Renal pelvis (tissue), 4 donors: ENCODE measurements around the gene CMIP. TPM values are rescaled to one million over a fixed set of nuclear protein-coding genes. Genes with fewer than 3 reads are reported as not detected.

Experiments used
- DNase-seq: peaks from one replicate; pipeline ENCODE4 v3.0.0-alpha.2; 2013
- polyA plus RNA-seq, 3 donors: library from polyadenylated mRNA; unstranded; fragments of 120-200 nt; gene quantifications; one replicate each; pipeline ENCODE4 v1.2.1, GENCODE V29; 2013; ENCODE audit not compliant: insufficient read length in 3 of 3

CMIP gene
- polyA plus RNA-seq, 3 donors = 43.5 to 56.5 (median 51.5) TPM

- DNase-seq = no peak
Measured at GRCh38 chr16:81696166-81696960, 251.8 kb downstream of the CMIP start.

DNA sequence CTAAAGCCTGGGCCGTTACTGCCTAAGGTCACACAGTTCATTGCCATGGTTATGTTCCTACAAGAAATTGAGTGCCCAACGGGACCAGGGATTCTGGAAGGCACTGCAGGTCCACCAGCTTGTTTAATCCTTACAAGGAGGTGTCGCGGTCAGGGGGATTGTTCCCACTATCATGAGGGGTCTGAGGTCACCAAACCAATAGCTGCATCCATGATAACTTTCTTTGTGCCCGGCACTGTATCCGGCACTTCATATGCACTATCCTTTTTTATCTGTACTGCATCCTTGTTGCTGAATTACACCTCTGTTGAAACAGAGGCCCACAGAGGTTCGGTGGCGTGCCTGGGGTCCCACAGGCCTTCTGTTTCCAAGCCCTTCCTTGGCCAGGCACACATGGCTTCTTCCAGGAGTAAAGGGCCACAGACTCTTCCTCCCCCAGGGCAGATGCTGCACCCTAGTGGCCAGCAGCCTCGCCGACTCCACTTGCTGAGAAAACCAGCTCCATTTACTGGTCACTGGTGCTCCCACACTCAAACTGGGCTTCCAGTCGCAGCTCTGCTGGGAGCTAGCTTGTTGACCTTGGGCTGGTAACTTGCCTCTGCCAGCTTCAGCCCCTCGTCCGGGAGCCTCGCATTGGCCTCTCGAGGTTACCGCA is 252.5 kb downstream of the CMIP start:
- DNase-seq = no peak

- no peak for DNase-seq
Measured at GRCh38 chr16:81697616-81698309, 253.2 kb downstream of the CMIP start.

DNA sequence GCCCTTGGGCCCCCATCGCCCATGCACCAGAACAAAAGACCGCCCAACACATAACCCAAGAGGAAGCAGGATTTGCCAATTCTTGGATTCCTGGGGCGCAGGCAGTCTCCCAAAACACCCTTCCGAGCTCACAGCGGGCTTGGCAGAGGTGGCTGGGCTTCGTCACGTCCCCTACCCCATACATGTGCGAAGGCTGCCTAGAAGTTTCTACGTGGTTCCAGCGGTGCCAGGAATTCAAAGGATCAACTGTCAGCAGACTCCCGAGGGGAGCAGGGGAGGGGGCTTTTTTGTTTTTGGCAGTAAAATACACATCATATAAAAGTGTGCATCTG is 253.7 kb downstream of the CMIP start:
- DNase-seq = no peak

- DNase-seq = no peak
Measured at GRCh38 chr16:81699596-81699995, 255.0 kb downstream of the CMIP start.

- no peak for DNase-seq
Measured at GRCh38 chr16:81700071-81700779, 255.6 kb downstream of the CMIP start.

GRCh38 chr16:81700780-81701165 is 256.2 kb downstream of the CMIP start:
- no peak for DNase-seq

DNA sequence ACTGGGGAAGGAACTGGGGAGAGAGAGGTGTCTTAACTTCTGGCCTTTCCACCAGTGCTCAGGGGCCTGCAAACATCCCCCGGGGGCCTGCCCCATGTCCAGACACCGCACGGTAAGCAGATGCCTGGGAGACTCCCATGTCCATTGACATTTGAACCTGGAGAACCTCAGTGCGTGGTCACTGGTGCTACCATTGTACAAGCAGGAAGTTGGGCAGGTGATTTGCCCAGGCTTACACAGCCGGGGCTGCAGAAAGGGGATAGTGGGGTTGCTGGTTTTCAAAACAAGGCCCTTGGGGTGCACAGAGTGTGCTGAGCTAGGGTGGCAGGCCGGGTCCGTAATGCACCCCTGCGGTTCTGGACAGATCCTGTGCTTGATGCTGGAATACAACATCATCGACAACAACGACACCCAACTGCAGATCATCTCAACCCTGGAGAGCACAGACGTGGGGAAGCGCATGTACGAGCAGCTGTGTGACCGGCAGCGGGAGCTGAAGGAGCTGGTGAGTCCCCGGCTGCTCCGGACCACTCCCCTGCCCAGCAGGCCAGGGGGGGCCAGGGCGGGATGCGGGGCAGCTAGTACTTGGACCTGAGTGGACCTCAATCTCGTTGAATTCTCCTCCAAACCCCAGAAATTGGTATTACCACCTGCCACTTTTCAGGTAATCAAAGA is 256.8 kb downstream of the CMIP start:
- DNase-seq = no peak

DNA sequence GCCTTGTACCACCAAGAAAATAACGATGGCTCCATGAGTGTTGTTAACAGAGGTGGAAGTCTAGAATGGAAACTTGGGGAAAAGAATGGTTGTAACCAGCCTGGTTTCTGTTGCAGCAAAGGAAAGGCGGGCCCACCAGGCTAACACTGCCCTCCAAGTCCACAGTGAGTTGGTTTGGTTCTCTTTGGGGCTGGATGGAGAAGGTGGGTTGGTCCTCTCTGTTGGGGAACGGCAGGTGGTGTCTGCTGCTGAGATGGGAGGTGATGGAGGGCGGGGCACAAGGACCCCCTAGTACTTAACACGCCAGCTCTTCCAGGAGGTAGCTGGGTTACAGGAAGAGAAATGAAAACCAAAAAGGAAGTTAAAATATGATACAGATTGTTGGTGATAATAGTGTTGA is 257.9 kb downstream of the CMIP start:
- no peak for DNase-seq

GRCh38 chr16:81703177-81704155 is 258.9 kb downstream of the CMIP start:
- DNase-seq = no peak

GRCh38 chr16:81705261-81705660 is 260.7 kb downstream of the CMIP start:
- no peak for DNase-seq

DNA sequence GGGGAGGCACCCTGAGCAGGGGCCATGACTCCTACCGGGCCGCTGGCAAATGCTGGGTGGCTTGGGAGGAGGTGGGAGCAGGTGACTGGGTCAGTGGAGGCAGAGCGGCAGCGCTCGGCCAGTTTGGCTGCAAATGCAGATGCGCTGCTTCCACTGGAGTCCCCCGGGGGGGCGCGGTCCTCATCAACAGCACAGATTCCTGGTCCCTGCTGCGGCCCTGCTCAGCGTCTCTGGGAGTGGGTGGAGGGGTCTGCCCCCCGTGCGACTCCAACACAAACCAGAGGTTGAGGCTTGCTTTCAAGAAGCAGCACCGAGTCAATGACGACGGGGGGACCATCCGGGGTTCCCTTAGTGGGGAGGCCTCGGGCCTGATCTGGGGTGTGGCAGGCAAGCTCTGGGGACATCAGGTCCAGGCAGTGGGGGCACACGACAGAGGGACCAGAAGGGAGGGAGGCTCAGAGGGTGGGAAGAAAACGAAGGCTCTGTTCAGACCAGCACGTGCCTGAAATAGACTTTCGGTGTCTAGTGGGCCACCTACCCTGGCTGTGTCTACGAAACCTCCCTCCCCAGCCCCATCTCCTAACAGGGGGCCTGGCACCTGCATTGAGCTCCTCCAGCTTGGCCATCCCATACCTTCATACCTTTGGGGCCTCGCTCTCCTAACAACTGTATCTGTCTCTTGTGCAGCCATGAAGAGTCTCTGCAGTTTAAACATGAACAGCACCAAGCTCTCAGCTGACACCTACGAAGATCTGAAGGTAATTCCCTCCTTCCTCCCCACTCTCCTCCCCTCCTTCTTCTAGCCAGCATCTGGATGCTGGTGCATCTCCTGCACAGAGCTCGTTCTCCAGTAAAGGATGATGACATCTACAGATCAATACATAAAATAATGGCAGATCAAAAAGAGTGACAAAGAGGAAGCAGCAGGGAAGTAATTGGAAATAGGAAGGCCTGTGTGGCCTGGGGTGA is 262.0 kb downstream of the CMIP start:
- no peak for DNase-seq

- DNase-seq = no peak
Measured at GRCh38 chr16:81707411-81708265, 263.0 kb downstream of the CMIP start.

- no peak for DNase-seq
Measured at GRCh38 chr16:81708266-81709015, 263.8 kb downstream of the CMIP start.

DNA sequence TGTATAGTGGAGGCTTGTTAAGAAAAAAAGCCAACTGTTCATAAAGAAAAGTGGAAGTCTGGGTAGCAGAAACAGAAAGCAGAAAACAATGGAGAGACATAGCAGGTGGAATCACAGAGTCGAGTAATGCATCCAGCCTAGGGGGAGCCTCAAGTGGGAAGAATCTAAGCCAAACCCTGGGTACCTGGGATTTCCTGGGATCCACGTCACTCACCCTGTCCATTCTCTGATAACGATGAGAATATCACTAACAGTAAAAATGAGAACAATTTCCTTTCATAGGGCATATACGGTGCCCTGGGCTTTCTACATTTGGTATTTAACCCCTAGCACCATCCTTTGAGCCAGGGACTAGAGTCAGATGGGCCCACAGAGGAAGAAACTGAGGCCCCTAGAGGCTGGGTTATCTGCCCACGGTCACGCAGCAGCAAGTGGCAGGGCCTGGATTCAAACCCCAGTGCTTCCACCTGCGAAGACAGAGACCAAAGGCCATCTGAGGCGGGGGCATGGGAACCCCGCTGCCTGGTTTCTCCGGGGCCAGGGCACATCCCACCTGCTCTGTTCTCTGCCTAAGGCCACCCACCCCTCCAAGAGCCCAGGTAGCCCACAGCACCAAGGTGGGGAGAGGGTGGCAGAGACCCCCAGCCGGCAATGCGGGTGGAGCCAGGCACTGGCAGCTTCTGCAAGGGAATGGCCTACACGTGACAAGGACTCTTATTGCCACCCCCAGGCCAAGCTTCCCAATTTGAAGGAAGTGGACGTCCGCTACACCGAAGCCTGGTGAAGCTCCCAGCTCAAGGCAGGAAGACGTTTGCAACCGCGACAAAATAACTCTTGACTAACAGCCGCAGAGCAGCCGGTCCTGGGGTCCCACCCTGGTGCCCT is 264.6 kb downstream of the CMIP start:
- DNase-seq = no peak

DNA sequence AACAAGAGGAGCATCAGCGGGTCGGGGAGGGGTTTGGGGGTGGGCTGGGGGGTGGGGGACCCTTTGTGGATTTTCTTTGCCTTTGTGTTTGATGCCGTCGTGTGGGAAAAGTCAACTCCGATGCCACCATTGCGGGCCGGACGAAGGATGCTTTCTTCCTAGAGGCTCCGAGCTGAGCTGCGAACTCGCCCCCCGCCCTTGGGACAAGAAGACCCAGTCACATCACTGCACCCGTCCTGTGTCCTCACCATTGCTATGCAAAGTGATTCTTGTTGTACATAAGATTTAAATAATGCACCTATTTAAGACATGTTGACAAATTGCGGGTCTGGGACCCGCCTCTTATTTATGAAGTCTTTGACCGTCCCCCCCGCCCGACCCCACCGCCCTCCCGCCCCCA is 265.4 kb downstream of the CMIP start:
- no peak for DNase-seq

- DNase-seq = no peak
Measured at GRCh38 chr16:81710596-81710995, 266.0 kb downstream of the CMIP start.
